ENCODE data around the gene TMEM14C.
A peak's percentile ranks its signal among the peaks of the same experiment; 100 is the strongest.
"Not testable (repeated sequence)": the region's sequence is repeated elsewhere in the genome, so short reads cannot be mapped to it uniquely, and the experiment has no call there.

Gene TMEM14C

GRCh38 chr6:10747251-10747972 lies 24.5 kb downstream of the TMEM14C start, which contains the start of gene TMEM14B:
TSS of gene TMEM14B (plus strand) at chr6:10747805. CDS start at chr6:10749246, 1,441 bp downstream.
- TF ChIP-seq ZFX (IDR thresholded peaks at IDR 0.05; ENCODE audit: borderline replicate concordance) = no peak
- TF ChIP-seq CTCF (IDR thresholded peaks at IDR 0.05) = no peak

GRCh38 chr6:10749734-10750133 lies 26.9 kb downstream of the TMEM14C start:
- no peak overlapping the region for H3K27ac ChIP-seq
- no peak for TF ChIP-seq ZFX (IDR thresholded peaks at IDR 0.05; ENCODE audit: borderline replicate concordance)
- no peak for TF ChIP-seq CTCF (IDR thresholded peaks at IDR 0.05)

More at GRCh38 chr6:10747251-10747972, 24.5 kb downstream of the TMEM14C start, which contains the start of gene TMEM14B:
- H3K27ac ChIP-seq = peak within 1 kb of the TSS; percentile 88

- H3K27ac ChIP-seq = not testable (repeated sequence)
Measured at GRCh38 chr6:10750568-10750967, 27.7 kb downstream of the TMEM14C start.

GRCh38 chr6:10751757-10752156 lies 28.9 kb downstream of the TMEM14C start:
- H3K27ac ChIP-seq = not testable (repeated sequence)

GRCh38 chr6:10756085-10756484 lies 33.2 kb downstream of the TMEM14C start:
- TF ChIP-seq ZFX (IDR thresholded peaks at IDR 0.05; ENCODE audit: borderline replicate concordance) (no peak), CTCF (IDR thresholded peaks at IDR 0.05) (no peak)
- no peak overlapping the region for H3K27ac ChIP-seq

GRCh38 chr6:10759312-10759839 lies 36.5 kb downstream of the TMEM14C start:
- H3K27ac ChIP-seq = peak overlapping the region; percentile 20; the same call in 1 of the 2 replicates
- no peak for TF ChIP-seq ZFX (IDR thresholded peaks at IDR 0.05; ENCODE audit: borderline replicate concordance)
- TF ChIP-seq CTCF (IDR thresholded peaks at IDR 0.05) = peak; percentile 60

GRCh38 chr6:10759884-10760329 lies 37.0 kb downstream of the TMEM14C start:
- no peak overlapping the region for H3K27ac ChIP-seq
- TF ChIP-seq ZFX (IDR thresholded peaks at IDR 0.05; ENCODE audit: borderline replicate concordance) (no peak), CTCF (IDR thresholded peaks at IDR 0.05) (no peak)

GRCh38 chr6:10763006-10763405 lies 40.1 kb downstream of the TMEM14C start:
- H3K27ac ChIP-seq = no peak overlapping the region
- no peak for TF ChIP-seq ZFX (IDR thresholded peaks at IDR 0.05; ENCODE audit: borderline replicate concordance)

GRCh38 chr6:10769419-10769818 lies 46.5 kb downstream of the TMEM14C start:
- H3K27ac ChIP-seq = no peak overlapping the region
- no peak for TF ChIP-seq ZFX (IDR thresholded peaks at IDR 0.05; ENCODE audit: borderline replicate concordance)
- TF ChIP-seq CTCF (IDR thresholded peaks at IDR 0.05) = no peak
